ENCODE data around the gene SARDH. TPM values are rescaled to one million over a fixed set of nuclear protein-coding genes. Genes with fewer than 3 reads are reported as not detected.

Gene SARDH
- total RNA-seq, 2 experiments from 2014 or later = 17.7 to 18.5 TPM

DNA sequence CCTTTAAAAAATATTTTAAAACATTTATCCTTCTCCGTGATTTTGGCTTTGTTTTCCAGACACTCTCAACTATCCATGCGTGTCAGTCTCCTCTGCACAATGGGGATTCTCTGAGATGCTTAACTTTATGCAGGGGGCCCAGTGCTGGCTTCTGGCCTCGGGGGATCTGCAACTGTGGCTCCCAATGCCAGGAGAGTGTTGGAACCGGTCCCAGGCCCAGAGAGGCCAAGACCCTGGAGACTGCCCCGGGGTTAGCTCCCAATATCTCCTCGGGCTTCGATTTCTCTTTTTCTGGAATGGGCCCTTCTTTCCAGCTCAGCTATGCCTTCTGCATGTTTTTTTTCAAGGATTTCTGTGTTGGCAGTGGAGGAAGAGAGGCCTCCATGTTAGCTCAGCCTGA is 20.1 kb upstream of the SARDH start:
- ATAC-seq (ENCODE audit: poor library complexity) = no peak
- no peaks in the 10 kb centered on the region for H3K36me3 Mint-ChIP-seq (ENCODE audit: low read depth)
- no peak overlapping the region for H3K4me3 Mint-ChIP-seq
- peaks cover 0 to 4% of the 10 kb centered on the region in 2 experiments for H3K27me3 ChIP-seq (ENCODE audit: control insufficient read depth in 1 of 2, insufficient read depth in 2 of 2, low read length in 2 of 2)
- no peak overlapping the region for H3K27ac ChIP-seq (ENCODE audit: low read depth in 1 of 2, low read length in 2 of 2)
- H3K27me3 Mint-ChIP-seq = peaks cover 21% of the 10 kb centered on the region
- no peak overlapping the region for H3K4me3 ChIP-seq (ENCODE audit: low read length)
- intact Hi-C loops (cut with DNase I, micrococcal nuclease) = no loop called here
- H3K4me1 ChIP-seq (ENCODE audit: insufficient read depth, low read length) = no peaks in the 10 kb centered on the region
- no peaks in the 10 kb centered on the region for H3K9me3 ChIP-seq (ENCODE audit: control insufficient read depth in 1 of 2, insufficient read depth in 1 of 2, low read length in 2 of 2)
- TF ChIP-seq, protein P1, sequence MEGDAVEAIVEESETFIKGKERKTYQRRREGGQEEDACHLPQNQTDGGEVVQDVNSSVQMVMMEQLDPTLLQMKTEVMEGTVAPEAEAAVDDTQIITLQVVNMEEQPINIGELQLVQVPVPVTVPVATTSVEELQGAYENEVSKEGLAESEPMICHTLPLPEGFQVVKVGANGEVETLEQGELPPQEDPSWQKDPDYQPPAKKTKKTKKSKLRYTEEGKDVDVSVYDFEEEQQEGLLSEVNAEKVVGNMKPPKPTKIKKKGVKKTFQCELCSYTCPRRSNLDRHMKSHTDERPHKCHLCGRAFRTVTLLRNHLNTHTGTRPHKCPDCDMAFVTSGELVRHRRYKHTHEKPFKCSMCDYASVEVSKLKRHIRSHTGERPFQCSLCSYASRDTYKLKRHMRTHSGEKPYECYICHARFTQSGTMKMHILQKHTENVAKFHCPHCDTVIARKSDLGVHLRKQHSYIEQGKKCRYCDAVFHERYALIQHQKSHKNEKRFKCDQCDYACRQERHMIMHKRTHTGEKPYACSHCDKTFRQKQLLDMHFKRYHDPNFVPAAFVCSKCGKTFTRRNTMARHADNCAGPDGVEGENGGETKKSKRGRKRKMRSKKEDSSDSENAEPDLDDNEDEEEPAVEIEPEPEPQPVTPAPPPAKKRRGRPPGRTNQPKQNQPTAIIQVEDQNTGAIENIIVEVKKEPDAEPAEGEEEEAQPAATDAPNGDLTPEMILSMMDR (IDR thresholded peaks at IDR 0.05) = no peak
- POLR2A ChIA-PET = no interaction called here
- CTCF ChIA-PET = no interaction called here
- no peaks in the 10 kb centered on the region for H3K36me3 ChIP-seq (ENCODE audit: insufficient read depth, low read length)
- H3K27ac Mint-ChIP-seq = no peak overlapping the region
- H3K4me1 Mint-ChIP-seq (ENCODE audit: low read depth) = no peaks in the 10 kb centered on the region
- H3K9me3 Mint-ChIP-seq = no peaks in the 10 kb centered on the region
- DNase-seq = no peak

DNA sequence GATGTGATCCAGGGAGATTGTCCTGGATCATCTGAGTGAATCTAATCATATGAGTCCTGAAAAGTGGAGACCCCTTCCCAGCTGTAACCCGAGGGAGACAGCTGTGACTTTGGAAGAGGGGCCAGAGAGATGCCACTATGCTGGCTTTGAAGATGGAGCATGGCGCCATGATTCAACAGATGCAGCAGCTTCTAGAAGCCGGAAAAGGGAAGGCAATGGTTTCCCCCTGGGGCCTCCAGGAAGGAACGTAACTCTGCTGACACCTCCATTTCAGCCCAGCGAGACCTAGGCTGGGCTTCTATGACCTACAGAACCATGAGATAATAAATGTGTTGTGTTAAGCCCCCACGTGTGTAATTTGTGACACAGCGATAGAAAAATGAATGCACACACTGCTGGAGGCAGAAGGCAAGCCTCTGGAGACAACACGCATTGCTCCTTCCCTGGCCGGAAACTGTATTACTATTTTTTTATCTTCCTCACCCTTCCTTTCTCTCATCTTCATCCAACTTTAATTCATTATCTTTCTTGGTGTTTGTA is 16.6 kb upstream of the SARDH start:
- CTCF ChIA-PET = interaction anchor here (1.5 kb wide), 1 partner anchor 12 kb away, joined by 3 read pairs; no protein-coding TSS in a partner anchor
- Histone ChIP-seq H3K36me3 (ENCODE audit: insufficient read depth, low read length) (no peaks in the 10 kb centered on the region), H3K27ac (ENCODE audit: low read depth in 1 of 2, low read length in 2 of 2) (no peak overlapping the region), H3K9me3 (ENCODE audit: control insufficient read depth in 1 of 2, insufficient read depth in 1 of 2, low read length in 2 of 2) (no peaks in the 10 kb centered on the region), H3K4me3 (ENCODE audit: low read length) (no peak overlapping the region), H3K4me1 (ENCODE audit: insufficient read depth, low read length) (no peaks in the 10 kb centered on the region), H3K27me3 (ENCODE audit: control insufficient read depth in 1 of 2, insufficient read depth in 2 of 2, low read length in 2 of 2) (peaks cover 21 to 22% of the 10 kb centered on the region in 2 experiments)
- Mint-ChIP-seq H3K27ac (no peak overlapping the region), H3K9me3 (no peaks in the 10 kb centered on the region), H3K27me3 (peaks cover 42% of the 10 kb centered on the region), H3K4me1 (ENCODE audit: low read depth) (no peaks in the 10 kb centered on the region), H3K4me3 (no peak overlapping the region), H3K36me3 (ENCODE audit: low read depth) (no peaks in the 10 kb centered on the region)
- intact Hi-C loops (cut with DNase I, micrococcal nuclease) = no loop called here
- TF ChIP-seq, protein P1 (IDR thresholded peaks at IDR 0.05) = no peak
- no peak for DNase-seq
- POLR2A ChIA-PET = no interaction called here
- ATAC-seq (ENCODE audit: poor library complexity) = no peak

DNA sequence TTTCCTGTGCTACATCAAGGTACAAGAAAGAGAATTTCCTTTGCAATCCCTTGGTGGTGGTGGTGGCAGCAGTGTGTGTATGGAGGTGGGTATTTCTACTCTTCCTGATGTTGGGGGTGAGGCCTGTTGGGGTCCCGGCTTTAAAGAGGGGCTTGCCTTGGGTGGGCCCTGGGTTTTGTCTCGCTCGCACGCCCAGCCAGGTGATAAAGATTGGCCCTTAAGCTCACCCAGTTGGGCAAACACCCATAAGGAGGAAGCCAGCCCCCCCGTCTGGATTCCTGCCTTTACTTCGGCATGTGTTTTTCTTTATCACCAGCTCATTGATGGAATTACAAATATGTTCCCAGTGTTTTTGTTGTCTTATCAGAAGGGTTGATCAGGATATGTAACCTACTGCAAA is 16.0 kb upstream of the SARDH start:
- Mint-ChIP-seq H3K27me3 (peaks cover 48% of the 10 kb centered on the region), H3K4me1 (ENCODE audit: low read depth) (no peaks in the 10 kb centered on the region), H3K27ac (no peak overlapping the region), H3K4me3 (no peak overlapping the region), H3K36me3 (ENCODE audit: low read depth) (no peaks in the 10 kb centered on the region), H3K9me3 (no peaks in the 10 kb centered on the region)
- ChIA-PET CTCF (interaction anchor here (1.5 kb wide), 1 partner anchor 11 kb away, joined by 3 read pairs; no protein-coding TSS in a partner anchor), POLR2A (no interaction called here)
- no peaks in the 10 kb centered on the region for H3K36me3 ChIP-seq (ENCODE audit: insufficient read depth, low read length)
- no peak overlapping the region for H3K27ac ChIP-seq (ENCODE audit: low read depth in 1 of 2, low read length in 2 of 2)
- no peaks in the 10 kb centered on the region for H3K9me3 ChIP-seq (ENCODE audit: control insufficient read depth in 1 of 2, insufficient read depth in 1 of 2, low read length in 2 of 2)
- peaks cover 21 to 22% of the 10 kb centered on the region in 2 experiments for H3K27me3 ChIP-seq (ENCODE audit: control insufficient read depth in 1 of 2, insufficient read depth in 2 of 2, low read length in 2 of 2)
- DNase-seq (no peak), ATAC-seq (ENCODE audit: poor library complexity) (no peak)
- TF ChIP-seq, protein P1 (IDR thresholded peaks at IDR 0.05) = no peak
- no peak overlapping the region for H3K4me3 ChIP-seq (ENCODE audit: low read length)
- no peaks in the 10 kb centered on the region for H3K4me1 ChIP-seq (ENCODE audit: insufficient read depth, low read length)
- intact Hi-C loops (cut with DNase I, micrococcal nuclease) = no loop called here

Measured in CD4-positive, alpha-beta T cell (primary cell).